ENCODE results near the gene DHX57.
"Not testable (repeated sequence)": the region's sequence is repeated elsewhere in the genome, so short reads cannot be mapped to it uniquely, and the experiment has no call there.

The DHX57 gene

DNA sequence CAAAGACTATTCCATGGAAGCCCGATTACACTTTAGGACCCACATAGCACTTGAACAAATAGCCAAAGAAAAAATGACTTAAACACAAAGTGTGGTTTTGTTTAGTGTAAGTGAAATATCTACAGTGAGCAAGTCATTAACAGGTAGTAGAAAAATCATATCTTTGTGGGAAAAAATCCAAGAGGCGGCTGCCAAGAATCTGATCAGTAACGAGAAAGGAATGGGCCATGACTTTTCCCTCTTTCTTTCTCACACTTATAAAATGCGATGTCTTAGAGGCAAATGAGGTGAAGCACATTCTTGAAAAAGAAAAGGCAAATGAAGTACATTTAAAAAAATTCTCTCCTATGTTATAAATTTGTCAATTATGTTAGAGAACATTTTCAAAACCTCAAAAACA is 110.6 kb downstream of the DHX57 start:
- H3K4me1 Mint-ChIP-seq (ENCODE audit: low read depth), result peaks cover 2% of the 10 kb centered on the region
- H3K36me3 Mint-ChIP-seq (ENCODE audit: low read depth), result no peaks in the 10 kb centered on the region
- H3K9me3 Mint-ChIP-seq, result no peaks in the 10 kb centered on the region
- H3K27me3 Mint-ChIP-seq, result no peaks in the 10 kb centered on the region
- no peak overlapping the region for H3K27ac Mint-ChIP-seq
- H3K4me3 Mint-ChIP-seq, result no peak overlapping the region
- DNase-seq, result no peak

DNA sequence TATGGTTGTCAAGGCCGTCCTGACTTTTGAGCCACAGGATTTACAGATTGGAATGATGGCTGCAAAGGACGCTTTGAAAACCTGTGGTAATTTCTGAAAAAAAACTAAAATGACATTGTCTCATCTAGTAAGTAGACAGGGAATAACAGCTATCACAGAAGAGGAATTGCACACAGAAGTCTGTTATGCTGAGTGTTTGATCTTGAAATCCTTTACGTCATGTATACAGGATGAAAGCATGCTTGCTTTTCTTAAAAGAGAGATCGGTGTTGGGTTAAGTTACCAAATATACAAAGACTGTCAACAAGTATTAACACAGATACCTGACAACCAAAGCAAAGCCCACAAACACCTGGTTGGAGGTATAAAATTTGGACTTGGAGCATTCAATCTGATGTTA is 112.0 kb downstream of the DHX57 start:
- Mint-ChIP-seq H3K4me3 (no peak overlapping the region), H3K27me3 (no peaks in the 10 kb centered on the region), H3K9me3 (no peaks in the 10 kb centered on the region), H3K36me3 (ENCODE audit: low read depth) (no peaks in the 10 kb centered on the region), H3K4me1 (ENCODE audit: low read depth) (peaks cover 2% of the 10 kb centered on the region), H3K27ac (no peak overlapping the region)
- no peak for DNase-seq

DNA sequence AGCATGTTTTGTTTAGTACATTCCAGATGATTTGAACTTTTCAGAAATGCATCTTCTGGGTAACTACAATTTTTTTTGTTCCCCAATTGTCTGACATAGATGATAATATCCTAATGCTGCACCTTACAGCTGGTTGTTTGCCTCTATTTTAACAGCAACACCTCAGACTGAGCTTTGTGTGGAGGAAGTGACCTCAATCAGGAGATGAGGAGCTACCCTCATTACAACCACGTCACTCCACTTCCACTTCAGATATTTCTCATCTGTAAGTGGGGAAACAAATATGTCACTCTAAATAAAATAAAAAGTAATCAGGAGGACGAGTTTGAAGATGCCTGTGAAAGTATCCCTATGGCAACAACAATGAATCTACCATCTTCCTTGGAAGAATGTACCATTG is 112.5 kb downstream of the DHX57 start:
- no peaks in the 10 kb centered on the region for H3K27me3 Mint-ChIP-seq
- H3K27ac Mint-ChIP-seq, result no peak overlapping the region
- DNase-seq, result no peak
- peaks cover 2% of the 10 kb centered on the region for H3K4me1 Mint-ChIP-seq (ENCODE audit: low read depth)
- no peaks in the 10 kb centered on the region for H3K9me3 Mint-ChIP-seq
- H3K4me3 Mint-ChIP-seq, result no peak overlapping the region
- H3K36me3 Mint-ChIP-seq (ENCODE audit: low read depth), result no peaks in the 10 kb centered on the region

DNA sequence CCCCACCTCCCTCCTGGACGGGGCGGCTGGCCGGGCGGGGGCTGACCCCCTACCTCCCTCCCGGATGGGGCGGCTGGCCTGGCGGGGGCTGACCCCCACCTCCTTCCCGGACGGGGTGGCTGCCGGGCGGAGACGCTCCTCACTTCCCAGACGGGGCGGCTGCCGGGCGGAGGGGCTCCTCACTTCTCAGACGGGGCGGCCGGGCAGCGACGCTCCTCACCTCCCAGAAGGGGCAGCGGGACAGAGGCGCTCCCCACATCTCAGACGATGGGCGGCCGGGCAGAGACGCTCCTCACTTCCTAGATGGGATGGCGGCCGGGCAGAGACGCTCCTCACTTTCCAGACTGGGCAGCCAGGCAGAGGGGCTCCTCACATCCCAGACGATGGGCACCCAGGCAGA is 119.8 kb downstream of the DHX57 start:
- not testable (repeated sequence) for H3K27ac Mint-ChIP-seq; H3K27me3 Mint-ChIP-seq; H3K36me3 Mint-ChIP-seq (ENCODE audit: low read depth); H3K9me3 Mint-ChIP-seq; DNase-seq; H3K4me3 Mint-ChIP-seq
- peaks cover 21% of the 10 kb centered on the region for H3K4me1 Mint-ChIP-seq (ENCODE audit: low read depth)

DNA sequence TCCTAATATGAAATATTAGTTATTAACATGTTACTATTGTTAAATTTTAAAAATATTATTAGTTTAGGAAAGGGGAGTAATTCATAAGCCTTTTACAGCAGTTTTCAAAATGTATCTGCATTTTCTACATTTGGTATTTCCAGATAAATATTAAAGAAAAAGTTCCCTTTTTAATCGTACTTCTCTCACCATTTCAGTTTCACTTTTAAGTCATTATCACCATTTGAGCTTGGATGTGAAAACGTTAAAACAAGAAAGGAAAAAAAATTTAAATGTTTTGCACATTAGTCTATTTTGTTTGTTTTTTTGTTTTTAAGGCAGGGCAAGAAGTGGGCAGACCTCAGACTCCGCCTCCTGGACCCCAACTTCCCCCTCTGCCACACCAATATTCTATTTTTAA is 121.2 kb downstream of the DHX57 start:
- H3K27ac Mint-ChIP-seq, result peak overlapping the region; percentile 52
- peaks cover 23% of the 10 kb centered on the region for H3K4me1 Mint-ChIP-seq (ENCODE audit: low read depth)
- peak overlapping the region; percentile 58 for H3K4me3 Mint-ChIP-seq
- H3K9me3 Mint-ChIP-seq, result no peaks in the 10 kb centered on the region
- no peak for DNase-seq
- H3K27me3 Mint-ChIP-seq, result peaks cover 4% of the 10 kb centered on the region
- H3K36me3 Mint-ChIP-seq (ENCODE audit: low read depth), result peaks cover 17% of the 10 kb centered on the region

DNA sequence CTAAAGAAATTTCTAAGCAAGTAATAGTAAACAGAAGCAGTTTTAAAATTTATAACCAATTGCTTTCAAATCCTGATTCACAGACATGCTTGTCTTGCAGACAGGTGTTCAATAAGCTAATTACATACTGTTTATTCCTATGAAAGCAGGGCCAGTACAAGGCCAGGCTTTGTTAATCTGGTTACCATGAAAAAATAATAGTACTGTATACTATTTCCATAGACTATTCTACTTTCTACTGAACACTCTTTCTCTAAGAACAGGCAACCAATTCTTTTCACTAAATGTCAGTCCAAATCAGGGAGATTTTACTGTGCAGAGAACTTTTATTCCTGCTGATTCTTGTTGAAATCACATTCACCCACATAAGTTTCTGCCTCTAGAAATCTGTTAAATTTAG is 121.7 kb downstream of the DHX57 start:
- no peak for DNase-seq
- Mint-ChIP-seq H3K36me3 (ENCODE audit: low read depth) (peaks cover 21% of the 10 kb centered on the region), H3K4me1 (ENCODE audit: low read depth) (peaks cover 26% of the 10 kb centered on the region), H3K4me3 (peak overlapping the region; percentile 60), H3K9me3 (no peaks in the 10 kb centered on the region), H3K27ac (peak overlapping the region; percentile 64), H3K27me3 (peaks cover 4% of the 10 kb centered on the region)

DNA sequence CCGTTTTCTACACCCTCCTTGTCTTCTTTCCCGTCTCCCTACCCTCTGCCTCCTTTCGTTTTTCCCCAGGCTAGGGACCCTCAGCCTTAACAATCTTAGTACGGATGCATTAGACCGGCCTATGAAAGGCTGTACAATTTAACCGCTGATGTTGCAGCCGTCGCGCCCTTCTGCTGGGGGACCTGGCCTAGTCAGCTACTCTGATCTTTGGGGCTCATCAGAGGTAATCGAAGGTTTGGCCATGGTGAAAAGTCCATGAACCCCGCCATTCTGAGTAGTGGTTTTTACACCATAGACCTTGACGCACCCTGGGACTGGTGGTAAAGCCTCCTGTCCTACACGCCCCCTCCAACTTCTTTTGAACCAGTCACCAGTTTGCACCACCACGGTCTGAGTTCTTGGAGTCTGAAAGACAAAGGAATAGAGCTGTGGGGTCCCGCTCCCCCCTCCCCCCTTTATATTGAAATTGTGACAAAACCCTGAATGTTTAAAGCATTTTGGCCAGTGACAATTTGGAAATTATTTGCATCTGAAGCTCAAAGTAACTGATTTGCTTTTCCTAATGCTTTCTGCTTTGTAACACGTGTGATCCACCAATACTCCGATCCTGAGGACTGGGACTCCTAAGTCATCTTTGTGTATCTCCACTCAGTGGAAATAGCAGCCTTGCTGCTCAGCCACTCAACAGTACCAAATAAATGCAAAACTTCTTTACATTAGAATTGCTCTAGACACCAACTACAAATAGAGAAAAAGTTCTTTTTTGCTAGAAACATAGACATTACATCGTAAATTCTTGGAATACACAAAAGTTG is 123.9 kb downstream of the DHX57 start:
- H3K4me1 Mint-ChIP-seq (ENCODE audit: low read depth), result peaks cover 49% of the 10 kb centered on the region
- peaks cover 44% of the 10 kb centered on the region for H3K36me3 Mint-ChIP-seq (ENCODE audit: low read depth)
- no peak for DNase-seq
- H3K27ac Mint-ChIP-seq, result peak overlapping the region; percentile 99
- H3K9me3 Mint-ChIP-seq, result no peaks in the 10 kb centered on the region
- H3K27me3 Mint-ChIP-seq, result peaks cover 4% of the 10 kb centered on the region
- peak overlapping the region; percentile 90 for H3K4me3 Mint-ChIP-seq

DNA sequence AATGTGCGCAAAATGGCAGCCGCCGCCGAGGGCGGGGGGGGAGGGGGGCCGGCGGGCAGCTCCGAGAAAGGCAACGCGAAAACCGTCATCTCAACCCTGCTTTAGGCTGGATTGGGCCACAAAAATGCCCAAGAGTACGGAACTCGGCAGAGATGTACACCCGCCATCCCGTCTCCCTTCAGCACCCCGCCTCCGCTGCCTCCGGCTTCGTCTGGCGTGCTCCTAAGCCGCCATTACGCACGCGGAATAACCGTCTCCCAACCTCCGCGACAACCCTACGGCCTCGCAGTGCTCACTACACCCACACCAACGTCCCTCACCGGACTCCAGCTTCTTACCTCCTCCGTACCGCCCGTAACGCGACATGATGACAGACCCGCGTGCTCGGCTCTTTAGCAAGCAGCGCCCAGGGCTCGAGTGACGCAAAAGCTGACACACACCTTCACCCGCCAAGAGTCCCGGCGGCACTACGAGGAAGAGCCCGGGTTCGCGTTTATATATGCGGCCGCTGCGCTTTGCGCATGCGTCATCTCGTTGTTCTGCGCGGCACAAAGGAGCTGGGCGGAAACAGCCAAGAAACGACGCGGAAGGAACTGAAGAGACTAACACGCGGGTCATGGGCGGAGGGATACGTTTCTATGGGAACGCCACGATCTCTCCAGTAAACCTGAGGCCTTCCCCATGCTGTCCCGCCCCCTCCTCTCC is 124.7 kb downstream of the DHX57 start, which contains the start of gene SRSF7:
SRSF7 (minus strand) TSS at position 471 of the 705 bp plus-strand sequence; CDS start at position 366, 105 bp downstream.
- peaks cover 56% of the 10 kb centered on the region for H3K4me1 Mint-ChIP-seq (ENCODE audit: low read depth)
- H3K36me3 Mint-ChIP-seq (ENCODE audit: low read depth), result peaks cover 52% of the 10 kb centered on the region

DNA sequence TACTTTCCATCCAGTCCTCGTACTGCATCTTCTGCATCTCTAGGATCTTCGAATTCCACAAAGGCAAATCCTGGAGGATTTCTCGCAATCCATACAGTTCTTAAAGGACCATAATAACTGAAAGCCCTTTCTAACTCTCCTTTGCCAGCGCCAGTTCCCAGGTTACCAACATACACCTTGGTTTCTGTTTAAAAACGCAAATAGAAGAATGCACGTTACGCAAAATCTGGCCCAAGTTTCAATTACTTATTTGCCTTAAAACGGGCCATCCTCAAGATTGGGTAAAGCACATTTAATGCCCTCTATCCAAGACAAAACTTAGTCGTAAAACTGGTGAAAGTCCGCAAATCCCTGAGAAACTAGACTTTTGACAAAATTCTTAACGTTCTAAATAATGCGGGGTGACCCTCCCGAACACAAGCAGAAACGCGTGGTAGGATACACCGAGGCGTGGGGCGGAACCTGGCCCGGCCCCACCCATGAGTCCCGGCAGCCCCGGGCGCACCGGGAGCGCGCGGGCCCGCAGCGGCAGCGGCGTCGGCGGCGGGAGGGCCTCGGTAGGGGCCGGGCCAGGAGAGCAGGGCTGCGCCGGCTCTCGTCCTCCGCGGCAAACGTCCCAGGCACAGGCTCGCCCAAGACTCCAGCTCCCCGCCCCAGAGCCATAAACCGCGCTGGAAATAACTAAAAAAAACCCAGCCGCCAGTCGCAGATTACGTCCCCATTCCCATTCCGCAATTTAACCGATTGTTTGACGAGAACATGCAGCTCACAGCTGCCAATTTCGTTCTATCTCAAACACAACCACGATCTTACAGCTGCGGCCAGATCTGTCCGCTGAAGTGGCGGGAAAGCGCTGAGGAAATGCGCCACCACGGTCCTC is 125.5 kb downstream of the DHX57 start:
- Mint-ChIP-seq H3K27ac (peak overlapping the region; percentile 99), H3K4me1 (ENCODE audit: low read depth) (peaks cover 64% of the 10 kb centered on the region), H3K36me3 (ENCODE audit: low read depth) (peaks cover 59% of the 10 kb centered on the region), H3K4me3 (peak overlapping the region; percentile 90), H3K27me3 (peaks cover 4% of the 10 kb centered on the region), H3K9me3 (no peaks in the 10 kb centered on the region)
- peak; percentile 72 for DNase-seq

More for the DNA sequence above, 124.7 kb downstream of the DHX57 start, which contains the start of gene SRSF7:
- DNase-seq, result peak; percentile 99
- Mint-ChIP-seq H3K4me3 (peak within 1 kb of the TSS; percentile 90), H3K9me3 (no peaks in the 10 kb centered on the region), H3K27ac (peak within 1 kb of the TSS; percentile 99), H3K27me3 (peaks cover 4% of the 10 kb centered on the region)

DNA sequence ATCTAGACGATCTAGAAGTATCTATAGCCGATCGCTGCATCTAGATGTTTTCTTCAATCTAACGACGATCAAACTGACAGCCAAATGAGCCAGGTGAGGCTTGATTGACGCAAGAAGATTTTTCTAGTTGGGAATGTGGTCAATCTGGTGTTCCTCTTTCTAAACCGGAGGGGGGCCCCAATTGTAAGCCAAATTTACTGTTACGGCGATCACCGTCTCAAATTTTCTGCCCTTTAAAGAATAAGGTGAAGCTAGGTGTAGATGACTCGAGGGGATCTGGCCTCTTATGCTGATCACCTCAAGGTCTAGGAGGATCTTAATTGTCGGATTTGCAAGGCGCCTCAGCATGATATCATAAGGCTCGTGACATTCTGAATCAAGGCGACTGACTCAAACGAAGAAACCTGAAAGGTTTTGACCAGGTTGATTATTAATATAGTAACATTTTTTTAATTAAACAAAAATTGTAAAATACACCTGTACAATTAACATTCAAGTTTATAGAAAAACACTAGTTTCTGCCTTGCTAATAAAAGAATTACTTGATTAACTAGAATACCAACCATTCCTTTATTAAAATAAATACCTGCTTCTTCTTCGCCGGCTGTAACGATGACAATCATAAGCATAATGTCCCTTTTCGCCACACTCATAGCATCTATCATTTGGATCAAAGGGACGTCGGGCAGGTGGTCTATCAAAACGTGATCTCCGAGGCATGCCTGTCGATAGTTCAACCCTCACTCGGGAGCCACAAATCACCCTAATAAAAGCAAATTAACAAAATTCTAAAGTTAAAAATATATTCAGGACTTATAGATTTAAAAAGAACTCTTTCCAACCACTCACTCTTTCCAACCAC is 126.6 kb downstream of the DHX57 start:
- DNase-seq, result no peak
- Mint-ChIP-seq H3K9me3 (no peaks in the 10 kb centered on the region), H3K36me3 (ENCODE audit: low read depth) (peaks cover 70% of the 10 kb centered on the region), H3K27ac (peak overlapping the region; percentile 99), H3K27me3 (peaks cover 4% of the 10 kb centered on the region), H3K4me1 (ENCODE audit: low read depth) (peaks cover 73% of the 10 kb centered on the region), H3K4me3 (peak overlapping the region; percentile 90)

DNA sequence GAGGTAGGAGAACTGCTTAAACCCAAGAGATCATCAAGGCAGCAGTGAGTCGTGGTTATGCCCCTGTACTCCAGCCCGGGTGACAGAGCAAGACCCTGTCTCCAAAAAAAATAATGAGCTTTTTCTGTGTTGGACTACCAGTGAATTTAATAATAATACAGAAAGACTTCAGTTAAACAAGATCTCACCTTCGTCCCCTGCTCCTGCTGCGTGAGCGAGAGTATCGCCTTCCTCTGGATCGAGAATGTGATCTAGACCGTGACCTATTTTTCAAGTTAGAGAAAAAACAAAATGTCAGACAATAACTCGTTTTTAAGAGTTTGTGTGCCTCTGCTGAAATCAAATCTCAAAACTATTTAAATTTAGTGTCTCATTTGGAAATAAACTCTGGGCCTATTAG is 127.3 kb downstream of the DHX57 start:
- H3K4me1 Mint-ChIP-seq (ENCODE audit: low read depth), result peaks cover 76% of the 10 kb centered on the region
- H3K27ac Mint-ChIP-seq, result peak overlapping the region; percentile 99
- no peaks in the 10 kb centered on the region for H3K9me3 Mint-ChIP-seq
- H3K27me3 Mint-ChIP-seq, result peaks cover 4% of the 10 kb centered on the region
- H3K36me3 Mint-ChIP-seq (ENCODE audit: low read depth), result peaks cover 78% of the 10 kb centered on the region
- H3K4me3 Mint-ChIP-seq, result peak overlapping the region; percentile 90
- no peak for DNase-seq

DNA sequence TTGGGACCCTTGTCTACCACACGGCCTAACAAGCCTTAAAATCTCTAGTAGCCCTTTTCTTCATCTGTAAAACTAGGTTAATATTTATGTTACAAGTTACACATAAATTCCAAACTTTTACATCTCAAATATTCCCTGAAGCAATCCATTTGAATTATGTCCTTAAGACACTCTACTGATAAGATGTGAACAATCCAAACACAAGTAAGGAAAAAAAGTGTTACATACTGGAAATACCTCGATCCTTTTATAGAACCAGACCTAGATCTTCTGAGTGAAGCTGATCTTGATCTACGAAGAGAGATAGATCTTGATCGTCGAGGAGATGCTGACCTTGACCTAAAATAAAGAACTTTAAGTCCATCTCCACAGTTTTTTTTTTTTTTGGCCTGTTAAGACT is 127.9 kb downstream of the DHX57 start:
- peak overlapping the region; percentile 99 for H3K27ac Mint-ChIP-seq
- H3K4me3 Mint-ChIP-seq, result peak overlapping the region; percentile 90
- peaks cover 4% of the 10 kb centered on the region for H3K27me3 Mint-ChIP-seq
- H3K4me1 Mint-ChIP-seq (ENCODE audit: low read depth), result peaks cover 78% of the 10 kb centered on the region
- no peak for DNase-seq
- H3K9me3 Mint-ChIP-seq, result no peaks in the 10 kb centered on the region
- peaks cover 84% of the 10 kb centered on the region for H3K36me3 Mint-ChIP-seq (ENCODE audit: low read depth)

Measured in activated T-cell treated with anti-CD3 and anti-CD28 coated beads, Interleukin-2, amount 50 U/mL, for 24 hours (primary cell).